ENCODE measurements around the gene CIZ1.
"Not testable (repeated sequence)": the region's sequence is repeated elsewhere in the genome, so short reads cannot be mapped to it uniquely, and the experiment has no call there.

GRCh38 chr9:128131346-128131745 lies 60.0 kb downstream of the CIZ1 start:
- not testable (repeated sequence) for TF ChIP-seq POLR2A, CTCF (IDR thresholded peaks at IDR 0.05)
